NOMO-1 treated with DMSO at 0.1 percent for 48 hours (cell line): ENCODE measurements around the gene EYS.
A peak's percentile ranks its signal among the peaks of the same experiment; 100 is the strongest.

Experiments used
- DNase-seq: peaks from one replicate; lab custom pipeline; 2025; ENCODE audit not compliant: unreplicated experiment; lab: John Stamatoyannopoulos, UW

Gene EYS

DNA sequence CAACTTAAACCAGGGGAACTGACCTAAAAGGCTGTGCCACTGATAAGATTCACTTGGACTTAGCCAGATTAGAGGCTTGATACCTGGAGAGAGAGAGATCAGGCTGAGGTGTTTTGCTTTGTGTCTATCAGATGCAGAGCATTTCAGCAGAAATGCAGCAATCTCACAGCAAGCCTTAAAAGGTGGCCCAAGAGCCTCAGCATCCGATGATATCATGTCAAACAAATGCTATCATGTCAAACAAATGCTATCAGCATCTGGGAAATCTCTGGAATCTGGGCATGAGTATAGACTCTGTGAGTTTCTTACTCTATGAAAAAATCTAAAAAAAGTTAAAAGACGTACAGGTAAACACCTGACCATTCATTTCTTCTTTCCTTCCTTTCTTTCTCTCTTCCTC lies 718.9 kb downstream of the EYS start:
- no peak for DNase-seq

DNA sequence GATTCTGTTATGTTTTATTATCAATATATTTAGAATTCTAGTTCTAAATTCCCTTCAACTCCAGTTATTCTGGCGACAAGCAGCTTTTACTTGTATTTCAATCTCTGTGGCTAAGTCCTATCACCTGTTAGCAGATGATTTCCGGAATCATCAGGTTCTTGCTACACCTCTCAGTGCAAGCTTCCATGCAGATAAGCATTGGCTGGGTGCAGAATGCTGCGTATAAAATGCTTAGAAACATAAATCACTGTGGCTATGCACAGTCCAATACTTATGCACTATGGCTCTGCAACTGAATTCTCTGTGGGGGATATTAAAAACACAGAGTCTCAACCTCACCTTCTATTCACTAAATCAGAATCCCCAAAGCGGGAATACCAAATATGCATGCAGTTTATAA lies 720.0 kb downstream of the EYS start:
- no peak for DNase-seq

DNA sequence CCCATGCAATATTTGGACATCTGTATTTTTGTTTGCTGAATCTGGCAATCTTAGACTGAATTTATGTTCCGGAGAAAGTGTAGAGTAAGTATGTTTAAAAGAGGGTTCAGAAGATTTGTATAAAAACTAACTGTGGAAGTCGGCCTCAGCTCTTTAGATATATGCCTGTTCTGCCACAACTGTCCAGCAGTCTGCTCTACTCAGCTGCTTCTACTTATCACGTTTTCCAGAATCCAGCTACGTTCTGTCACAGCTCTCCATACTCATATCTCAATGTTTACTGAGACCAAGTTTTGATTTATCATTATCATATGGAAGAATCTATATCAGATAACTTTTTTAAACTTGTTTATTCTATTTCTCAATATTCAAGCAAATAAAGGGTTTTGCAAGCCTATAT lies 721.3 kb downstream of the EYS start:
- no peak for DNase-seq

DNA sequence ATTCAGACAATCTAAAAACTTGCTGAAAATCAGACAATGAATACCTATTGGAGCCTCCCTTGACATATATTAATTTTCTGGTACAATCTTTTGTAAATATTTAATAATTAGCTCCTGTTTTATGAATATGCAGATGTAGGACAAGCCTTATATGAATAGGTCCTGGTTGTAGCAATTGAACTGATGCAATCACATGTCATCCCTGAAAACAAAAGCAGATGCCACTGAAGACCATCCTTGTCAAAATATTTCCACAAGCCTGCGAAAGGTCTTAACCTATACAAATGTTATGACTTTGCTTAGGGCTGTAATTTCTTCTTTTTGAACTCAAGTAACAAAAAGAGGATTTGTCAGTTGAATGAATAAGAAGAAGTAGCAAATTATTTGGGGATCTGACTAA lies 722.1 kb downstream of the EYS start:
- no peak for DNase-seq

DNA sequence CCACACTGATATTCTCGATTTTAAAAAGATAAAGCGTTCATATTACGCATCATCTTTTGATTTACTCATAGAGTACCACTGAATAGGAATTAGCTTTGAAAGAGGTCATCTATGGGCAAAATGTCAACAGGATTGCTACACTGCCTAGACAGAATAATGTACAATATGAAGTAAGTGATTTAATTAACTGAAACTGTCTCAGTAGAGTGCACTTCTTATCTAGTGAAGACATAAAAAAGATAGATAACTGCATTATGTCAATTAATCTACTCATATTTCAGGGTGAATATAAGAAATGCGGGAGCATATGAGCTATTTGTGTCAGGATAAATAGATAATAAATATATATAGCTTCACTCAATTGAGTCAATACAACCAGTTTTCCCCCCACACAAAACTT lies 723.9 kb downstream of the EYS start:
- no peak for DNase-seq

DNA sequence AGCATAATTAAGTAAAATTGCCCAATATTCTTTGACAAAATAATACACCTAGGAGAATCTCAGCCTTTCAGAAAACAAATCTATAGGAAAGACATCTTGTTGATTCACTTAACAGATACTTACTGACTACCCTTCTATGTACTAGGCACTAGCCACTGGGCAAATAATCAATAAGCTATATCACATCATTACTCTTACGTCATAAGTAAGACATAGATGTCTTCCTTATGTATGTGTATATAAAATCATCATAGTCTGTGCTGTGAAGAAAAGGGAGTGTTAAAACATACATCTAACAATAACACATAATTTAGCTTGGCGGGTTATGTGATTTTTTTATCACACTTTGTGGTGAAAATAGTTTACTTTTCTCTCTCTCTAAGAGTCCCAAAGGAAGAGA lies 733.9 kb downstream of the EYS start:
- no peak for DNase-seq

DNA sequence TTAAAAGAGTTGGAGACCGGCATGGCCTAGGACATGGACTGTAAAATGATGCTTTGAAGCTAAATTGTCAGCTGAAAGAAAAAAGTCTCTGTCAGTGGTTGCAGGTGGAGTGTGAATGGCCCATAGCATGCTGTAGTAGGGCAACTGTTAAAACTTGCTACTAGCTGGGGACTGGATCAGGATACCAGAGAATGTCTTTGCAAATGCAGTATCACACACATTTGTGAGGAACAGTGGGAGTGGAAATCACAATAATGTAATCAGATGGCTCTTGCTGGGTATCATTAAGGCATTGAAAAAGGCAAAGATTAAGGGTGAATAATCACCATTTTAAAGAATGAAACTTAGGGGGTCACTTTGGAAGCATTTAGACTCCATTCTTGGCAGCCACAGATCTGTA lies 737.9 kb downstream of the EYS start:
- no peak for DNase-seq

DNA sequence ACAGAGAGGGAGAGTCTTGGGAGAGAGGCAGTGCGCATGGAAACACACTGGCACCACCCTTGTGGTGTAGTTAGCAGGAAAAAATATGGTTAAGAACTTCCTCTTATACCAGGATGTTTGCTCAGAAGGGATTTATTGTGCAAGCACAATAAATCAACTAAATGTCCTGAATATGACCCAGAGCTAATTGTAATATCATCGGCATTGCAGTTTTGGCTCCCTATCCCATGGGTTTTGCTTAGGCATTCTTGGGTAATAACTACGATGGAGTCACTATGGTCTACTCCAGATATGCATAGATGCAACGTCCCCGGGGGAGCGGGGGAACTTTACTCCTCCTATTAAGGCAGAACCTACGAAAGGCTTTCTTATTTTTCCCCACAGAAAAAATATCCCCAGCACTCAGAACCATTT lies 751.6 kb downstream of the EYS start:
- peak; percentile 91 for DNase-seq

DNA sequence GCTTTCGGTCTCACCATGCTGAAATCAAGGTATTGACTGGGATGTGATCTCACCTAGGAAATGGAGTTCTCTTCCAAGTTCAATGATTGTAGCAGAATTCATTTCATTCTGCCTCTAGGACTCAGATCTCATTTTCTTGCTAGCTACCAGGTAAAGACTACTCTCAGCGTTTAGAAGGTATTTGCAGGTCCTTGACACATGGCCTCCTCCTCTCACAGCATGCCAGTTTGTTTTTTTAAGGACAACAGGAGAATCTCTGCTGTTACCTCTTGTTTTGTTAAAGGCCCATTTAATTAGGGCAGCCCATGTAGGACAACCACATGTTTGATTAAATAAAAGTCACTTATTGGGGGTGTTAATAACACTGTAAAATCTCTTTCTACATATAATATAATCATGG lies 757.8 kb downstream of the EYS start:
- no peak for DNase-seq

DNA sequence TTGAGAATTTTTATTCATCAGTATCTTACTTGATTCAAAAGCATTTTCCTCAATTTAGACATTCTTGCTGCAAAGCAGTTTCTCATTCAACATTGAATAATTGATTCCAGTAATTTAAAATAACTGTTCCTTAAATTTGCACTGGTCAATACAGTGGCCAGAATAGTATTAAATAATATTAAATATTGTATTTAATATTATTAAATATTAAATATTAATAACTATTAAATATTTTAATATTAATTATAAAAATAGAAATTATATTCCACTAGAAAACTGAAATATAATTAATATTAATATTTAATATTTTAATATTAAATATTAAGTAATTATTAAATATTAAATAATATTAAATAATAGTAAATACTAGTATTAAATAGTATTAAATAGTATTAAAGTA lies 758.8 kb downstream of the EYS start:
- no peak for DNase-seq

DNA sequence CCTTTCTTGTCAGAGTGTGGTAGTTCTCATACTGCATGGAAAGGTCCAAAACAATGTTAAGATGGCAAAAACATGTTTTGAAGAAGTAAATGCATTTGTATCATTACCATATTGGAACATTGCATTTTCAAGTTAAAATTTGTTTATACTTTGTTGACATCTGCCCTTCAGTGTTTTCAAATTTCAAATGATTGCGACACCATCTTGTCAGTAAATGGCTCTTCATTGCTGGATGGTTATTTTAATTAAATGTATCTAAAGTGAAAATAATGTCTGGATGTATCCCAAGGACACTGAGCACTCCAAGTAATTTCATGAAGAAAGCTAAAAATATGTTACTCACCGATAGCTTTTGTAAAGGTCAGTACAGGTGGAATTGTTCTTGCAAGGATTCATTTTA lies 761.6 kb downstream of the EYS start:
- DNase-seq = no peak

DNA sequence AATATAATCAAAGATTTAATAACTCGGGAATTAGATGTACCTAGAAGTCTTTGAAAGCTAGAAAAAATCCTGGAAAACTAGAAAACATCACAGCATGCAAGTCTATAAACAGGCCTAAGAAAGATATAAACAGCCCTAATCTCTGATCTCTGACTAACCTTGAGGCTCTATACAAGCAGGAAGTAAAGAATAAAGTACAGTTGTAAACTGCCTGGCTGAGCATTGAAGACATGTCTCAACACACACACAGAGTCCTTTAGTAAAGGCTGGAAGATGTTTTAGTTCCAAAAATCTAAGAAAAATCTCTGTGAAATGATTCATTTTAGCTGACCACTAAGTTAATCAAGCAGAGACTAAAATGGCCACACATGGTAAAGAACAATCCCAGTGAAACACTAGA lies 774.5 kb downstream of the EYS start:
- no peak for DNase-seq

DNA sequence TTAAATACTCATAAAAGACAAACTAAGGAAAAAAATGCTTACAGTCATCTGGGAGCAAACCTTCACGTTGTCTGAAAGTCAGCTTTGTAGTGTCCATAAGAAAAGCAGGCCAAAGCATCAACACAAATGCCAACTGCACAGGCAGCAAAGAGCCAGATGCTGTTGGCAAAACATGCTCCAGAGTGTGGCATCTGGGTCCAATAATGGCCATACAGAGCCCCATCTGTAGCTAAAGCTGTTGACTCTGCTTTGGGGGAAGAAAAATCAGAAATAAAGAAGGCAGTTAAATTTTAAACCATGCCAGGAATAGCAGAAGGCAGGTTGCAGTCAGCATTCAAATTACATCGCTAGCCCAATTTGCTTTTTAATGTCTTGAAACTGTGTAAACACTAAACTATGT lies 776.3 kb downstream of the EYS start:
- DNase-seq = no peak

DNA sequence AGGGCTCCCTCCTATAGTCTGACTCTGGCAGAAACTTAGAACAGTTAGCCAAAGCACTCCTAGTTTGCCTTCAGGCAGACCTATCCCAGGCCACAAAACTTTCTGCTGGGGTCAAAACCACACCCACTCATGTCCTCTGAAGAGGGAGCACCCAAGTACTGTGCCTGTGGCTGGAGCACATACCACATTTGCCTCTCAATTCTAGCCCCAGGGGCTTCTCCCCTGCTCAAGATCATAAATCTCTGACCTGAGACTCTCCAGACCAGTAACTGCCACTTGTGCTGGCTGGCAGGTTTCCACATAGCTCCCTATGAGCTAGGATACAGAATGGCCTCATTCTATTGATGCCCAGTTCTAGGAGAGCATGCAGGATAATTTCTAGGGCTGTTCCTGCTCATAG lies 781.0 kb downstream of the EYS start:
- DNase-seq = no peak

DNA sequence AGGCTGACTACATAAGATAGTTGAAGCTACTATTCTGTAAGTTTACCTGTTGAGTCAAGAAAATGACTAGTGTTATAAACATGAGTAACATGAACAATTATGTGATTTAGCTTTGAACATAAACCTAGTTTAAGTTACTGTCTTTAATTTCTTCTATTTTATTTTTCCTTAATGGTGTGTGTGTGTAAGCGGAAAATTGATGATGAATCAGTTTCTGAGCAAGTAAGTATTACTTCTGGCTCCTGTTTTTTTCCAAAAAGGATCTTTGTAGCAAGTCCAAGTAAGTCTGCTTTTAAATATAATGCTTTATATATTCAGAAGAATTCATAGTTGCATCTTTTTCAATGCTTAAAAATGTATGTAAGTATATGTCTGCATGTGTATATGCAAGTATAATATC lies 786.8 kb downstream of the EYS start:
- no peak for DNase-seq

DNA sequence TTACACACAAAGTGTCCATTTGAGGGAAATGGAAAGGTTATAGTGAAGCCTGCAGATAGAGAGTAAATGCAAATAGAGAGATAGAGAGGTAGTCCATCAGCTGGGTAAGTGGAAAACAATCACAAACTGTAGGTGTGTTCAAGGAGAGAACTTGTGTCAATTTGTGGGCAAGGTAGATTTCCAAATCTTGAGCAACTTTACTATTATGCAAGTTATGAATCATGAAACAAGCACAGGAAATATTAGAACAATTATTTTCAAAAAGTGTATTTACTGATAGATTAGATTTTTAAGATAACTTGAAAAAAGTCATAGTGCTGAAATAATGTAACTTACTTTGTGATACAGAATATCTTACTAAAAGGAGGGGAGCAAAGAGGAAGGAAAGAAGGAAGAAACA lies 792.9 kb downstream of the EYS start:
- no peak for DNase-seq

DNA sequence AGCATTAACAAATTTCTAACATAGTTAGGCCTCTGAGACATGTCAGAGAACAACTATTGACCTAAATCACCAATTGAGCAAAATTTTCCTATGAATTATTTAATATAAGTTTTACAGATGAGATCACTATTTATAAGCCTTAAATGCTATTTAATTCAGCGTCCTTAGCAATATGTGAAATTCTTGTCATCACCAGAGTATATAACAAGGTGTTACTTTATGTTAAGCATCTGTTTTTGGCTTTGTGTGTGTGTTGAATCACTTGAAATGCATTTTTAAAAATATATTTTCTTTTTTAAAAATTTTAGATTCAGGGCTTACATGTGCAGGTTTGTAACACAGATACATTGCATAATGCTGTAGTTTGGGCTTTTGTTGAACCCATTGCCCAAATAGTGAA lies 794.1 kb downstream of the EYS start:
- no peak for DNase-seq

DNA sequence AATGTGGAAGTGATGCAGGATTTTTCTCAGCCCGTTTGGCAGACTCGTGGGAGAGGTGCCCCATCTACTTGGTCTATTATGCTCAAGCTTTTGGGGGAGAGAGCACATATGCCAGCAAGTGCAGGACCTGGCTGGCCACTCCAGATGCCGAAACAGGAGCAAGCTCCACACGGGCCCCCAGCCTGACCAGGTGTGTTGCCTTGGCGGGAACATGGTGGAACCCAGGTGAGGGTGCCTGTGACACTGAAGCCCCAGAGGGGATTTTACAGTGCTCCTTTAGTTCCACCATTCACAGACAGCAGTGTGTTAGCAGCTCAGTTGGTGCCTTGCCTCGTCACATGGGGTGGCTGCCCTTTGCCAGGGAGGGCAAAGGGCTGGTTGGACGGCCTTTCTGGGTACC lies 798.9 kb downstream of the EYS start:
- DNase-seq = no peak

DNA sequence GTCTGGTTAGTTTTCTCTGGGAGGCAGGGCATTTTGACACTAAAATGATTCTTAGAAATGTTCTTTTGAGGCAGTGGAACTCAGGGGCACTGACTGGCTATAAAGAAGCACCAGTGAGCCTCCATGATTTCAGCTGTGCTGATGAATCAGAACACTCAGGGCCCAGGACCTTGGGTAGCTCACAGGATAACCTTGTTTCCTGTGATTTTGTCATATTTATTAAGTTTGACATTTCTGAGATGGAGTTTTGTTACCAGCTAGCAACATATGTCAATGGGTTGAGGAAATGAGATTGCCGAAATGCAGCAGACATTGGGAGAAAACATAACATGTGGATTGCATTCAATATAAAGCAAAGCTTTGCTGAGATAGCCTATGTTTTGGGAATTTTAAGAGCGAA lies 802.4 kb downstream of the EYS start:
- DNase-seq = no peak

DNA sequence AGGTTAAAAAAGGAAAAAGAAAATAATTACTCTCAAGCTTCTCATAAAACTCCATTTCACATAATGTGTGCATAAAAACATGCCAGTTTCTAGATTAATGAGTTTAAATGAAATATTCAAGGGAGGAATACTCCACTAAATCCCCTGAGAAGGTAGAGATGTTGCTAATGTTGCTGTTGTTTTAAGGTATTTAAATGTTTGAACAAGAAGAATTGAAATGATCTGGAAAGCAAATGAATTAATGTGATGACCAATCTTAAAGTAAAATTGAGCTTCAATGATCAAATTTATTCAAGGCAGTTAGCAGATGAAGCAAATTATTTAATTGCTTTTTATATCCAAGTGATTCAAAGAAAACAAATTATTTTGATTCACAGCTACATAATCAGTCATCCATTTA lies 804.4 kb downstream of the EYS start:
- DNase-seq = no peak

DNA sequence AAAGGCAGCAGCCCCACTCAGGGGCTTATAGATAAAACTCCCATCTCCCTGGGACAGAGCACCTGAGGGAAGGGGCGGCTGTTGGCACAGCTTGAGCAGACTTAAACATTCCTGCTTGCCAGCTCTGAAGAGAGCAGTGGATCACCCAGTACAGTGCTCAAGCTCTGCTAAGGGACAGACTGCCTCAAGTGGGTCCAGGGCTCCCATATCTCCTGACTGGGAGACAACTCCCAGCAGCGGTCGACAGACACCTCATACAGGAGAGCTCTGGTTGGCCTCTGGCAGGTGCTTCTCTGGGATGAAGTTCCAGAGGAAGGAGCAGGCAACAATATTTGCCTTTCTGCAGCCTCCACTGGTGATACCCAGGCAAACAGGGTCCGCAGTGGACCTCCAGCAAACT lies 810.1 kb downstream of the EYS start:
- DNase-seq = no peak

DNA sequence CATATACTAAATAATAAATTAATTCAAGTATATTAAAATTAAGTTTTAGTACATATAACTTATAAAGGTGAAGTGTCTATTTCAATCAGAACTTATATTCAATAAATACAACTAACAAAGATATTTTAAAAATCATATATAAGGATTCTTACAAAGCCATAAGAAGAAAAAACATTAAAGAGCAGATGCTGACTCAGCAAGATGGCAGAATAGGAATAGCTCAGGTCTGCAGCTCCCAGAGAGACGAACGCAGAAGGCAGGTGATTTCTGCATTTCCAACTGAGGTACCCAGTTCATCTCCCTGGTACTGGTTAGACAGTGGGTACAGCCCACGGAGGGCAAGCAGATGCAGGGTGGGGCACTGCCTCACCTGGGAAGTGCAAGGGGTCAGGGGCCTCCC lies 811.1 kb downstream of the EYS start:
- no peak for DNase-seq

DNA sequence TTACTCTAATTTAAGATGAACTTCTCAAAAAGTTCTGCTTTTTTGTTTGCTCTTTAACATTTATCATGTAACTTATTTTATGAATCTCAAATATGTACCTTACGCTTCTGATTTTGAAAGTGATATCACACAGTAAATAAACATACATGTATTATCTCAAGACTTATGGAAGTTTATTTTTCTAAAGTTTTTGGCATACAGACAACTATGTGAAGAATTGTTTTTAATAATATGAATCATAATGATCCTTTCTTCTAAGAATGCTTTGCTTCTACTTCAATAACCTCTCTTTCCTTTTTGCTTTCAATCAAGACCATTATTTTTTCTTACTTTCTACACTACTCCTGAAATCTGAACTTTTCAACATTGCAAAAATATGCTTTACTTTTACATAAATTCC lies 816.4 kb downstream of the EYS start:
- no peak for DNase-seq

DNA sequence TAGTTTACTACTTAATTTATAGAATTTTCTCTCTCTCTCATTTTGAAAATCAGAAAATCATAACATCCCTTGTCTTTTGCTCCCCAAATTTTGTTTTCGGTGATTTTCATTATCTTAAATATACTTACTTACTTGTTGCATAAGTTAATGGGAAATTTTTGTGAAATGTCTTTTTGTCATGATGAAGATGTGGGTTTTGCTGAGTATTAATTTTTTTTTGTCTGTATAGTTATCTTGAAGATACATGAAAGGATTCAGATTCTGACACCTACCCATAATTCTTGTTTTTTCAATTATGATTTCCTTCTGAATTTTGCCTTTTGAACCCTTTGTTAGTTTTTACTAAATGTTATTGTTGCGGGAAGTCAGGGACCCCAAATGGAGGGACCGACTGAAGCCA lies 817.9 kb downstream of the EYS start:
- no peak for DNase-seq
